Measurements from ENCODE around the gene TRIM43. TPM values are rescaled to one million over a fixed set of nuclear protein-coding genes. Genes with fewer than 3 reads are reported as not detected.
"Not testable (repeated sequence)": the region's sequence is repeated elsewhere in the genome, so short reads cannot be mapped to it uniquely, and the experiment has no call there.

Gene TRIM43
- total RNA-seq (ENCODE audit: insufficient read depth, low replicate concordance): not detected

DNA sequence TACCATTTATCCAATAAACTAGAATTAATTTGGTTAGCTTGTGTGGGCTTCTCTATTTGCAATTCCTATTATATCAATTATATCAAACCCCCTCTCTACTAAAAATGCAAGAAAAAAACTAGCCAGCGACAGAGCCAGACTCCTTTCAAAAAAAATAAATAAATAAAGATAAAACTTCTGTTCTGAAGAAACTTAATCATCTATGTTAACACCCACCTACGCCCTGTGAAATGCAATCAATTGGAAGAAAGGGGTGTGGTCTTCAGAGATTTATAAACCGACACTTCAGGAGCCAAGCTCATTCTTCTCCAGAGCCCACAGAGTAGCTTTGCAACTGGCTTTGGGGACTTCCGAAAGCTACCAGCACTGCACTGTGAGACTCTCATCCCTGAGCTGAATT lies at the start of gene TRIM43:
Gene TRIM43, plus strand, starts transcription at position 301 of the 400 bp plus-strand sequence. CDS start 2,023 bp downstream, outside the sequence.
- not testable (repeated sequence) for DNase-seq (ENCODE audit: low spot score)

DNA sequence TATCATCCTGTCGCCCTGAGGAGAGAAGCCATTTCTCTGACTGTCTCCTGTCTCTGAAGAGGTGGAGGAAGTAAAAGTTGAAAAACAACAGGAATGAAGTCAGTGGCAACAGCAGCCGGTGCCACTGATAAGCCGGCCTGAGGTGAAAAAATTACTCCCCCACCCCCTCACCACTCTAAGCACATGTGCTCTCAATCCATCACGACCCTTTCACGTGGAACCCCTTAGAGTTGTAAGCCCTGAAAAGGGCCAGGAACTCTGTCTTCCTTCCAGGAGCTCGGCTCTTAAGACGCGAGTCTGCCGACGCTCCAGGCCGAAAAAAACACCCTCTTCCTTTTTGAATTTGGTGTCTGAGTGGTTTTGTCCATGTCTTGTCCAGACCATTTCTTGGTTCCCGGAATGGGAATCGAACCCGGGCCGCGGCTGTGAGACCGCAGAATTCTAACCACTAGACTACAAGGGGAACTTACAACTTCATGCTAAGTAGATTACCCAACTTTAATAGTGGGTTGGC lies 40.7 kb upstream of the TRIM43 start:
- DNase-seq (ENCODE audit: low spot score): no peak

DNA sequence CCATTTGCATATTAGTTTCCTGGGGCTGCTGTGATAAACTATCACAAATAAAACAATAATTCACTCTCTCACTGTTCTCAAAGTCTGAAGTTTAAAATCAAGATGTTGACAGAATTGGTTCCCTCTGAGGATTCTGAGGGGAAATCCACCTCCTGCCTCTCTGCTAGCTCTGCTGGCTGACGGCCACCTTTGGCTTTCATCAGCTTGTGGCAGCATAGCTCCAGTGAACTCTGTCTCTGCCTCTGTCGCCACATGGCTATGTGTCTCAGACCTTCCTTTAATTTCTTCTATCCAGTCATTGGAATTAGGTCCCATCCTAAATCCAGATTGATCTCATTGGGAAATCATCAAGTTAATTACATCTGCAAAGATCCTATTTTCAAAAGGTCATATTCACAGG lies 38.9 kb upstream of the TRIM43 start:
- peak; percentile 26 for DNase-seq (ENCODE audit: low spot score)

DNA sequence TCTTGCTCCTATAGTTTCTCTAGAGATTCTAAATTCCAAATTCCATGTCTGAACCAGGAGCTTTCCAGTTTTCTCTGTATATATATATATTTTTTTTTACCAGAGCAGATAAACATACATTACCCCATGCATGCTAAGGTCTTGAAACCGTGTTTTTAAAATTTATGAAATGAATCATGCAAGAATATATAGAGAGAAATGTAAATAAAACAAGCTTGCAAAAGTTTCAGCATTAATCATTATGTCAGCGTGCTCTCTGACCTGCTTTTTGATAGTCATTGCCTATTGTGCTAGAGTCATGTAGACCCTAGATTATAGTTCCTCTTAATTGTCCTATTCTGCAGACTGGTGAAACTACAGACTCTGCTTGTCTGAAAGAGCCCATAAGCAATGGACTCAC lies 22.6 kb upstream of the TRIM43 start:
- no peak for DNase-seq (ENCODE audit: low spot score)

DNA sequence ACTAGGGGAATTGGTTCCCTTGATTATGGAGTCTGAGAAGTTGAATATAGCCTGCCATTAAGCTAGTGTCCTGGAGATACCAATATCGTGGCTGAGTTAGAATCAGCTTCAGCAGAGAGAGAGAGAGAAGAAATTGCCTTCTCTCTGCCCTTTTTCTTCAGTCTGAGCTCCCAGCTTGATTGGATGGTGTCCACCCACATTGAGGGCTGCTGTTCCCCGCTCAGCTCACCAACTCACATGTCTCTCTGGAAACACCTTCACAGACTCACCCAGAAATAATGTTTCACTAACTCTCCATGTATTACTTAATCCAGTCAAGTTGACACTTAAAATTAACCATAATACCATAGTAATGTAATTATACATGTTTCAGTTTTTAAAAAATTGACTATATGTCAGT lies 17.9 kb upstream of the TRIM43 start:
- no peak for DNase-seq (ENCODE audit: low spot score)

DNA sequence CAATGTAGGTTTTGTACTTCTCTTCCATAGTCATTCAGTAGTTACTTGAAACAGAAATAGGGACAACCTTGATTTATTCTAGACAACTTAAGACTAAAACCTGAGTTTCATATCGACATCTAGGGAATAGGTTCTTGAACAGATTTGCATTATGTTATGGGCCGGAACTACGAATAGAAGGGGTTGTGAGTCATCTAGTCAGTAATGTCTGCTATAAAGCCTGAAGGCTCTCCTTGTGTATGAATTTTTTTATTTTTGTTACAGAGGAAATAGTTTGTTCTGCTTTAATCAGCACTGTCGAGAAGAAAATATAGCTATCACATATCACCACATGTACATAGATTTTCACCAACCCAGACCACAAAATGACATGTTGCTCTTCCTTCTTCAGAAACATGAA lies 17.3 kb upstream of the TRIM43 start:
- no peak for DNase-seq (ENCODE audit: low spot score)

DNA sequence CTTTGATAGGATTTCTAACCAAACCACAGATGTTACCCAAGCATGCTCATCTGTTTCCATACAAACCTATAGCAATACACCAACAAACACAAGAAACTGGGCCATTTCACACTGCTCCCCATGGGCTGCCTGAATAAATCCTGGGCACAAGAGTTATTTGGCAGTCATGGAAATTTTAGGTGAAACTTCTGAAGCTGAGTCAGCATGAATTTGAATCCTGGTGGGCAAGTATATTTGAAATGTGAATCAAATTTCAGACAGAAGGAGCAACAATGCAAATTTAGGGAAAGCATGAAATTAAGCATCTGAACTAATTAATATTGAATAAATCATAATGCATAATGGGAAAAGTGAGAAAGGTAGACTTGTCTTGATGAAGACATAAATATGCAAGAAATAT lies 15.9 kb upstream of the TRIM43 start:
- DNase-seq (ENCODE audit: low spot score): no peak

DNA sequence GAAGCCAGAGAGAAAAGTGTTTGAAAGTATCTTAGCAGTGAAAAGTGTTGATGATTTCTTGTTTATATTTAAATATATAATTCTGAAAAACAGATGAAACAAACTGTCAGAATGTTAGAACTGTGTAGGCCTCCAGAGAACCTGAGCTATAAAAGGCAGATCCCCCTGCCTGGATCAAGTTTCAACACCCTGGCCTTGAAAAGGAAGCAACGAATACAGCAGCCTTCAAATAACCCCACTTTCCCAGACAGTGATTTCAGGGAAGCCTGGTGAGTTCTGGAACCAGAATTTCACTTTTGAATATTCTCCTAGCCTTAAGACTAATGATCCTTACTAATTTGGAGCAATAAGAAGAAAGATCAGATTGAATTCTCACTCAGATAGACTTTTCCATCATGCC lies 13.3 kb upstream of the TRIM43 start:
- peak; percentile 23 for DNase-seq (ENCODE audit: low spot score)

DNA sequence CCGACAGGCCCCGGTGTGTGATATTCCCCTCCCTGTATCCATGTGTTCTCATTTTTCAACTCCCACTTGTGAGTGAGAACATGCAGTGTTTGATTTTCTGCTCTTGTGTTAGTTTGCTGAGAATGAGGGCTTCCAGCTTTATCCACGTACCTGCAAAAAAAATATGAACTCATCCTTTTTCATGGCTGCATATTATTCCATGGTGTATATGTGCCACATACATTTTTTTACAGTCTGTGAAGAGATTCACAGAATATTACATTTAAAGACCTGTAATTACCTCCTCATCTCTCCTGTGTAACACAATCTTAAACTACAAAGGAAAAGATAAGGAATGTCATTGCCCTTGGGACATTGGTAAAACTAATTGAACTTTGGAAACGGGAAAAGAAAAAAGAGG lies 8.3 kb upstream of the TRIM43 start:
- DNase-seq (ENCODE audit: low spot score): not testable (repeated sequence)

DNA sequence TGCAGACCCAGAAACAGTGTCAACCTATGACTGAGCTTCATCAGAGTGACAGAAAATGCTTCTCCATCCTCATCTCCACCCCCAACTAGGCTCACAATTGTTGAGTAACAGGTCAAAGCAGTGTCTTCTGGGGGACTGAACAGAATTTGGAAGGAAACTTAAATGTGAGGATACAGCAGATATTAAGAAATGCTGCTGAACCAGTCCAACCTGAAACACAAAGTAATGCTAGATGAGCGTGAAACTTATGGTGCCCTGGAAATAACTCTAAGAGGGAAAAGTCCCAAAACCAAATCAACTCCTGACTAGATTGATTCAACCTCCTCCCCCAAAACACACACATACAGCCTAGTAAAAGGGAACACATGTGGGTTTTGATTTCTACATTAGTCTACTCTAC lies 7.5 kb upstream of the TRIM43 start:
- peak; percentile 29 for DNase-seq (ENCODE audit: low spot score)

DNA sequence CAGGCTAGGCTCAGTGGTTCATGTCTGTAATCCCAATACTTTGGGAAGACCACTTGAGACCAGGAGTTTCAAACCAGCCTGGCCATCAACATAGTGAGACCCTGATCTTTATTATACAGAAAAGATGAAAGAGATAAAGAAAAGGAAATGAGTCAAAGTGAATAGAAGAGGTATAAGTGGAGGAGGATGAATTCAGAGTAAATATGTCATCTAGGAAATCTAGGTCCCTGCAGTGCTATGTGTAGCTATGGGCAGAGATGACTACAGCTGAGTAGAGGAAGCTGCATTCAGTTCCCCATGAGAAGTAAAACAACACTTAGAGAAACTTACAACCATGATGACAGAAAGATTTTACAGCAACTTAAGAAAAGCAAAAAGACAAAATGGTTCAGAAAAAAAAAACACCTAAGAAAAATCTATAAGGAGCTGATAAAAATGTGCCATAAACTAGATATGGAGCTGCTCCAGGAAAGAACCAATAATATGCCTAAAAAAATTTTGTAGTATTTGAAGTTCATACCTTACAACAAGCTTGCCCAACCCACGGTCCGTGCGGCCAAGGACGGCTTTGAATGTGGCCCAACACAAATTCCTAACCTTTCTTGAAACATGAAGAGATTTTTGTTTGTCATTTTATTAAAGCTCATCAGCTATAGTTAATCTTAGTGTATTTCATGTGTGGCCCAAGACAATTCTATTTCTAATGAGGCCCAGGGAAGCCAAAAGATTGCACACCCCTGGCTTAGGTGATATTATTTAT lies 1.8 kb upstream of the TRIM43 start:
- DNase-seq (ENCODE audit: low spot score): not testable (repeated sequence)

DNA sequence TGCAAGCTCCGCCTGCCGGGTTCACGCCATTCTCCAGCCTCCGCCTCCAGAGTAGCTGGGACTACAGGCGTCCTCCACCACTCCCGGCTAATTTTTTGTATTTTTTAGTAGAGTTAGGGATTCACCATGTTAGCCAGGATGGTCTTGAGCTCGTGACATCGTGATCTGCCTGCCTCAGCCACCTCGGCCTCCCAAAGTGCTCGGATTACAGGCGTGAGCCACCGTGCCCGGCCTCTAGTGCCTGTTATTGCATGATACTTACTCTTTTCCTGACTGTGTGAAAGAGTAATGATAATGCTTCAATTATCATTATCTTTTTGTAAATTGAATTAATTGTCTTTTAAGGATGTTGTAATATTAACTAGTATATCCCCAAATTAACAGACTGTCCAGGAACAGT lies 1.2 kb downstream of the TRIM43 start:
- not testable (repeated sequence) for DNase-seq (ENCODE audit: low spot score)

DNA sequence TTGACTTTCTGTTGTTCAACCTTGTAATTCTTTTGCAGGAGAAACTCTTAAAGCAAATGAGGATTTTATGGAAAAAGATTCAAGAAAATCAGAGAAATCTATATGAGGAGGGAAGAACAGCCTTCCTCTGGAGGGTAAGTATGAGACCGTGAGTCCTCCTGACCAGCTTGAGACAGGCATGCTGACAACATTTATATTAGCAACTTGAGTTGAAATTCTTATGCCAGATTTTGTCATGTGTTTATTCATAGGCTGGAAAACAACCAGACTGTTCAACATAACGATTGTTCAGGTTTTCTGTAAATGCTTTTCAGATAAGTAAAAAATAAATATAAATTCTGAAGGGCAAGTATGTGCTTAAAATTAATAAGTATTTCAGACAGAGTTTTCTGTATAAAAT lies 3.2 kb downstream of the TRIM43 start:
- not testable (repeated sequence) for DNase-seq (ENCODE audit: low spot score)

DNA sequence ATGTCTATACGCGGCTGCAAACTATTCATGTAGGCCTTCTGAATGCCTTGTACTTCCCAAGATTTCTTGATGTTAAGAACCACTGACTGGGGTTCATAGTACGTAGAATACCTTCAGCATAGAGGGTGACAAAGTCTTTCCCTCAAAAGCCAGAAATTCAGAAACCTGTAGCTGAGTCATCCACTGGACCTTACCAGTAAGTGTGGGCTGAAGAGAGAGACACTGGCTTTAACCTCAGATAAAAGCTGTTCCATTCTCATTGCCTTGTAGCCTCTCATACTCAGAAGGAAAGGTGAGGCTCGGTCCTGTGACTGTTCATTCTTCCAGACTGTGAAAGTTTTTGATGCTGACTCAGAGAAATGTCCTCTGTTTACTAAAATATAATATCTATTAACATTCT lies 9.5 kb downstream of the TRIM43 start:
- not testable (repeated sequence) for DNase-seq (ENCODE audit: low spot score)

DNA sequence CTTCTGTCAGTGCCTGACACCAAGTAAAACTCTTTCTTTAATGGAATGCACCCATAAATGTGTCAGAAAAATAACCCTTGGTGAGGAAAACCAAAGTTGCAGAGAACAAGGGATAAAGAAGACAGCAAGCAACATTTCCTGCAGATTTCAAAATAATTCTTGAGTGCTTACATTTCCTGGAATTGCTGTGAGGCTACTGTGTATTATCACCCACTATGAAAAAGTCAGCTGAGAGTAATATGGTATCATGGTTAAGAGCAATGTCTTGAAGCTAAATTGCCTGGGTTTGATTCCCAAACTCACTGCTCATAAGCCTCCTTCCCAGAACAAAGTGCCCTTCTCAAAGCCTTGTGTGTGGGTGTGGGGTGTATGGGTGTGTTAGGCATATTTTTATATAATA lies 10.3 kb downstream of the TRIM43 start:
- not testable (repeated sequence) for DNase-seq (ENCODE audit: low spot score)

DNA sequence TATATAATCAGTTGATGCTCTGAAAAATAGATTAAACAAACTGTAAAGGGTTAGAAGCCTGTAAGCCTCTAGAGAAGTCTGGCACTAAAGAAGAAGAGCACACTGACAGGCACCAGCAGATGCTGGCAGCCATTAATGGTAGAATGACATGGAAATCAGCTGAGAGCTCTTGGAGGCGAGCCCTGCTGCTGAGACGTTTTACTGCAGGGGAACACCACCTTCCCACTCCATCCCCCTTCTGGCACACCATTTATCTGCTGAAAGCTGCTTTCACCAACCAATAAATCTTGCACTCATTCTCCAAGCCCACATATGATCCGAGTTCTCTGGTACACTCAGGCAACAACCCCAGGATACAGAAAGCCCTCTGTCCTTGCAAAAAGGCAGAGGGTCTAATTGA lies 16.6 kb downstream of the TRIM43 start:
- not testable (repeated sequence) for DNase-seq (ENCODE audit: low spot score)

DNA sequence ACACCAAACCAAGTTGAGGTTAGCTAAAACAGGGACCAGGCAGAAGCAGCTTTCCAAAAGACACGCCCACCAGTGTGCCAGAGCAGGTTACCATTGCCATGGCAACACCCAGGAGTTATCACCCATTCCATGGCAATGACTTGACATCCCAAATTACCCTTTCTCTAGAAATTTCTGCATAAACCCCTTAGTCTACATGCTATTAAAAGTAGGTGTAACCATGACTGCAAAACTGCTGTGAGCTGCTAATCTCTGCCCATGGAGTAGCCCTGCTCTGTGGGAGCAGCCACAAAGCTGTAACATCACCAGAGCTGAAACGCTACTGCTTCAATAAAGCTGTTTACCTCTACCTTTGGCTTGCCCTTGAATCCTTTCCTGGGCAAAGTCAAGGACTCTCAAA lies 18.0 kb downstream of the TRIM43 start:
- DNase-seq (ENCODE audit: low spot score): not testable (repeated sequence)

DNA sequence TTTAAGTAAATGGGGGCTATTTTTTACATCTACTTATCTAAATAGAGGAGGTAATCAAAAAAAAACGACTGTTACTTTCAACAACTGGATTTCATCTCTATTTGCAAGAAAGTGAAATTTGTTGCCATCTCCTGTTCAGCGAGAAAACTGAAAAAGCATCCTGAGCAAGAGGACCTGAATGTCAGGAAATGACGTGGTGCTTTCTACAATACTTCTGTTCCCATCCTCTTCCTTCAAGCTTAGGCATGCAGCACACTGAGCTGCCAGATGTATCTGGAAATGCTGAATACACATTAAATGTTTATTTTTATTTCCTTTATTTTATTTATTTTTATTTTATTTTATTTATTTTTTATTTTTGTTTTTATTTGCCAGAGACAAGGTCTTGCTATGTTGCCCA lies 21.2 kb downstream of the TRIM43 start:
- DNase-seq (ENCODE audit: low spot score): not testable (repeated sequence)

DNA sequence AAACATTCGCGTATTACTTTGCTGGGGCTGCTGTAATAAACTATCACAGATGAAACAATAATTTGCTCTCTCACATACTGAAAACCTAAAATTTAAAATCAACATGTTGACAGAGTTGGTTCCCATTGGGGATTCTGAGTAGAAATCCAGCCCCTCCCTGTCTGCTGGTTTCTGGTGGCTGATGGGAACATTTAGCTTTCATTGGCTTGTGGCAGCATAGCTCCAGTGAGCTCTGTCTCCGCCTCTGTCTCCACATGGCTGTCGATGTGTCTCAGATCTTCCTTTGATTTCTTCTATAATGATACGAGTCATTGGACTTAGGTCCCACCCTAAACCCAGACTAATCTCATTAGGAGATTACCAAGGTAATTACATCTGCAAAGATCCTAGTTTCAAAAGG lies 30.9 kb downstream of the TRIM43 start:
- DNase-seq (ENCODE audit: low spot score): not testable (repeated sequence)

DNA sequence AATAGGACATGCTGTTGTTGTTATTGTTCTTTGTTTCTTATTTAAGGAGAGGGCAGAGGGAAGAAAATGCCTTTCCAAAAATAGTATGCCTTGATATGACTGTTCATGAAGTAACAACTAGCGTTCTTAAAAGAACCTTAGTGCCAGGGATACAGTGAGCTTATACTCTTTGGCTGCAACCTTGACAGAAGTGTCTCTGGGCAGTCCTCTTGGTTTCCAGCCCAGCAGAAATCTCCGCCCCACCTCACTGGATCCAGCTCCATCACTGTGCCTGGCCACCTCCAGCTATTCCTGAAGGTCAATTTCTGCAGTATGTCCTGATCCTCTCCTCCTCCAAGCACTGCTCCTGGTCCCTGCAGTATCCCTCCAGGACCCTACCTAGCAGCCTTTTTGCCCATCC lies 39.2 kb downstream of the TRIM43 start:
- not testable (repeated sequence) for DNase-seq (ENCODE audit: low spot score)

DNA sequence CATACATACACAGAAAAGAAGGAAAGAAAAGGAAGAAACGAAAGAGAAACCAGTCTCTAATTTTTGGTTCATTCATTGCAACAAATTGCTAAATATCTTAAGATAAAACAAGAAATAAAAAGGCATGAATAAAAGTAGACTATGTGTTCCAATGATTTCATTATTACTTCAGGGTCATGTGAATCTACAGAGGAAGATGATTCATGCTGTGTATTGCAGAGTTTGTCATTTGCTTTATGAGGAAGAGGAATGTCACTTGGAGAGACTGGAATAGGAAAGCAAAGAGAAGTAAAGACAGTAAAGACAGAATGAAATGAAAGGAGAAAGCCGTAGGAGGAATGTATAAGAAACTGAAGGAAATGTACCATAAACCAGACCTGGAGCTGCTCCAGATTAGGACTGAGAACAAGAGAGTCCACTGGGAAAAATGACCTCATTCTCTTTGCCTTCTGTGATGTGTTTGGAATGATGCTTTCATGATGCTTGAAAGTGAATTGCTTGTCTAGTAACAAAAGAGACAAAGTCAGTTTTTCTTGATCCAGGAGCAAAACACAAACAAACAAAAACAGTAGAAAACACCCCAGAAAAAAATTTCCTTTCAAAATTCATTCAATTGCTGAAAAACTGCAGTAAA lies 41.9 kb downstream of the TRIM43 start:
- not testable (repeated sequence) for DNase-seq (ENCODE audit: low spot score)

DNA sequence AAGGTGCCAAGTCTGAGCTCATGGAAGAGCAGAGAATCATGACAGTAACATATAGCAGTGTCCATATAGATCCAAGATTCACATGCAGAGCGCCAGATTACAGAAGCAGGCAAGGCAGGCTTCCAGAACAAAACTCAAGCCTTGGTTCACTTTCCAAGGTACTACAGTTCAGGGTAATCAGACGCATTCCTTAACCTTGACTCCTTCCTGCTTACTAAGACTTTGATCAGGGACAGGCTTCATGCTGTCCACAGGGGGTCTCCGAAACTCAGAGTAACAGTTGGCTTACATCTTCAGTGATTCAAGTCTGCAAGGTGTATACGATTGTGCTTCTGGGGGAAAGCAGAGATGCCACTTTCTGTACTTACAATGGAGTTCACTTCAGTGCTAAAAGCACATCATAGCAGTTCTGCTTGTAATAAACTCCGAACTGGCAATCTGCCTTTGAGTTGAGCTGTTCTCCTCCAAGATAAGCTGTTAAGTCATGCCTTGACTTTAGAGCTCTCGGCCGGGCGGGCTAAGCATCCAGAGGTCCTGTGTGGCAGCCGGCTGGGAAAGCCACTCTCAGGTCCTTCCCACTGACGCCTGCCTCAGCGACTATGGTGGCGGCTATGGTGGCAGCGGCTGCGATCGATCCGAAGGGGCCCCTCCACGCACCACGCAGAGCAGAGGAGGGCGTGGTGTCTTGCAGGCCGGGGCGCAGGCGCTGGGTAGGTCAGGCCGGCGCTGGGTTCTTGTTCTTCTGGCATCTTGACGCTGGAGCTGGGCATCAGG lies 48.9 kb downstream of the TRIM43 start:
- not testable (repeated sequence) for DNase-seq (ENCODE audit: low spot score)
